ENCODE results near the gene AHCTF1.

DNA sequence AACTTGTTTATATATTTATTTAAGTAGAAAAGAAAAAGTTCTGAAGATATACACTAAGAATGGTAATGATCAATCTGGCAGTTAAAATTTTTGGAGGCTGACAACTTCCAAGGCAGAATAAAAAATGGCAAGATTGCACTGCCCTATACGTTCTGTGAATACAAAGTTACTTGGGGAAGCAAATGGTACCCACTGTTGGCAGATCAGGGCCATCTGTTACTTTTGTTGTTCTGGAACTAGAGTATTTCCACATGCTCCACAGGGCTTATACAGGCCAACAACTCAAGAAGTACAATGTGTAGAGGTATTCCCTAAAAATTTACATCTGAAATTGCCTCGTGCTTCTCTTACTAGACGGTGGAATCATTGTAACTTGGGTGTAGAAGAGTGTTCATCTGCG, 53.2 kb downstream of the AHCTF1 start:
- TF ChIP-seq, protein P1, sequence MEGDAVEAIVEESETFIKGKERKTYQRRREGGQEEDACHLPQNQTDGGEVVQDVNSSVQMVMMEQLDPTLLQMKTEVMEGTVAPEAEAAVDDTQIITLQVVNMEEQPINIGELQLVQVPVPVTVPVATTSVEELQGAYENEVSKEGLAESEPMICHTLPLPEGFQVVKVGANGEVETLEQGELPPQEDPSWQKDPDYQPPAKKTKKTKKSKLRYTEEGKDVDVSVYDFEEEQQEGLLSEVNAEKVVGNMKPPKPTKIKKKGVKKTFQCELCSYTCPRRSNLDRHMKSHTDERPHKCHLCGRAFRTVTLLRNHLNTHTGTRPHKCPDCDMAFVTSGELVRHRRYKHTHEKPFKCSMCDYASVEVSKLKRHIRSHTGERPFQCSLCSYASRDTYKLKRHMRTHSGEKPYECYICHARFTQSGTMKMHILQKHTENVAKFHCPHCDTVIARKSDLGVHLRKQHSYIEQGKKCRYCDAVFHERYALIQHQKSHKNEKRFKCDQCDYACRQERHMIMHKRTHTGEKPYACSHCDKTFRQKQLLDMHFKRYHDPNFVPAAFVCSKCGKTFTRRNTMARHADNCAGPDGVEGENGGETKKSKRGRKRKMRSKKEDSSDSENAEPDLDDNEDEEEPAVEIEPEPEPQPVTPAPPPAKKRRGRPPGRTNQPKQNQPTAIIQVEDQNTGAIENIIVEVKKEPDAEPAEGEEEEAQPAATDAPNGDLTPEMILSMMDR (IDR thresholded peaks at IDR 0.05), result no peak
- TF ChIP-seq POLR2A (IDR thresholded peaks at IDR 0.05), result no peak

All from suprapubic skin (tissue), 3 donors.